ENCODE data around the gene TCF12.

TCF12 gene

DNA sequence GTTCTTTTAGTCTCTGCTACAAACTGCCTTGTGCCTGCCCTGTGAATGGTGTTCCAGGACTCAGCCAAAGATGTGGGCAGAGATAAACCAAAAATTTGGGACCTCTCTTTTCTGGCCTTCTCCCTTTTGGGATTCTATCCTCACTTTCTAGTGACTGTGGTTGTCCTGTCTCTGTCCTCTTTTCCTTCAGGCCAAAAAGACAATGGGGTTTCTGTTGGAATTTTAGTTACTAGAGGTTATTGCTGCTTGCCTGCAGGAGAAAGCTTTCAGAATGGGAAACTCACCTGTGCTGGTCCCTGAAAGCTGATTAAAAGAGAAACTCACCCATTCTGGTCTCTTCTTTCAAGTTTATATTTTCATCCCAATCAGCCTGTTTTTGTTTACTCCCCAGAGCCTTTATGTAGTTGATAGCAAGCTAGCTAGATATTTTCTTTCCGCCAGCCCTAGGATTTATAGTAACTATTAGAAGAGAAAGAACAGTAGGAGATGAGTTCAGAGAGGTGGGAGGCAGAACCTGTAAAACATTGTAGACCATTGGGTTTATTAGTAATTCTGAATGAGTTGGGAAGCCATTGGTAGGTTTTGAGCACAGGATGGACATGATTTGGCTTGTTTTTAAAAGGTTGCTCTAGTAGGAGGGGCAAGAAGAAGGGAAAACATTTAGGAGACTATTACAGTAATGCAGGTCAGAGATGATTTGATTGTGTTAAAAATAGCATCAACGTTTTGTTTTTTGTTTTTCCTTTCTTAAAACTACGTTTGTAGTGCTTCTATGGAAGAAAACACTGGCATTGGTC, 138.9 kb downstream of the TCF12 start:
- FAIRE-seq (no peak), DNase-seq (ENCODE audit: insufficient read length, low spot score) (no peak)
- TF ChIP-seq CTCF (IDR thresholded peaks at IDR 0.05; ENCODE audit: insufficient read depth, missing control alignments): no peak

DNA sequence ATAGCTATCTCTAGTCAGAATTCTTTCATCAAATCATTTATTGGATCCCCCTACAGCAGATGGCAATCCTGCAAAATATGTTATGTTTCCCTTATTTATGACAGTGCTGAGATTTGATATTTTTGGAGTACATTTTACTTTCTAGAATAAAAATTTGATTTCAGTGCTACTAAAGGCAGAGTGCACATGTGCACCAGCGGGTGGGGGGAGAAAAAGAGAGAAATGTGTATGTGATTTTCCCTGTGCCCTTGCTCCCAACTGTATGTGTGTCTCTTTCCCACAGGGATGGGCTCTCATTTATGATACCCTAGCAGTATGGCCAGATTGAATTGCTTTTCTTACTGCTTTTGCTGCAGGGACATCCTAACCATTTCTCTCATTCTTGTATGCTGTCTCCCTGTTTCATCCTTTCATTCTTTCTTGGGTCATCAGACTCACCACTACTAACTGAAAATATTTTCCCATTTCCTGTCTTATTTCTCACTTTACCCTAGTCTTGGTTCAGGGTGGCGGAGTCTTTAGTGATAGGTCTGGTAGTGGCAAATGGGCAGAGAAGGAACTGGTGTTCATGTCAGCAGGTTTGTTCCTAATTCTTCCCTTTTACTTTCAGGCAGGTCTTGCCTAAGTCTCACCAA, 140.7 kb downstream of the TCF12 start:
- TF ChIP-seq CTCF (IDR thresholded peaks at IDR 0.05; ENCODE audit: insufficient read depth, missing control alignments): no peak
- FAIRE-seq: no peak
- no peak for DNase-seq (ENCODE audit: insufficient read length, low spot score)

GRCh38 chr15:57060799-57061198, 142.4 kb downstream of the TCF12 start:
- TF ChIP-seq CTCF (IDR thresholded peaks at IDR 0.05; ENCODE audit: insufficient read depth, missing control alignments): no peak
- DNase-seq (ENCODE audit: insufficient read length, low spot score): no peak
- no peak for FAIRE-seq

DNA sequence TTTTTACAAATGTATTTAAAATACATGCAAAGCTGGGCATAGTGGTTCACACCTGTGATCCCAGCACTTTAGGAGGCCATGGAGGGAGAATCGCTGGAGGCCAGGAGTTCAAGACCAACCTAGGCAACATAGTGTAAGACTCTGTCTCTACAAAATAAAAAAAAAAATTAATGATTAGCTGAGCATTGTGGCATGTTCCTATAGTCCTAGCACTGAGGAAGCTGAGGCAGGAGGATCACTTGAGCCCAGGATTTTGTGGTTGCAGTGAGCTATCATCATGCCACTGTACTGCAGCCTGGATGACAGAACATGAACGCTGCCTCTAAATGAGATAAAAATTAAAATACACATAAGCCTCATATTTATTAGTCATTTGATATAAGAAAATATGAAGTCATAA, 142.8 kb downstream of the TCF12 start:
- no peak for TF ChIP-seq CTCF (IDR thresholded peaks at IDR 0.05; ENCODE audit: insufficient read depth, missing control alignments)
- DNase-seq (ENCODE audit: insufficient read length, low spot score) (no peak), FAIRE-seq (no peak)

- TF ChIP-seq CTCF (IDR thresholded peaks at IDR 0.05; ENCODE audit: insufficient read depth, missing control alignments): no peak
- DNase-seq (ENCODE audit: insufficient read length, low spot score) (no peak), FAIRE-seq (no peak)
Observed at GRCh38 chr15:57061696-57062095, 143.3 kb downstream of the TCF12 start.

DNA sequence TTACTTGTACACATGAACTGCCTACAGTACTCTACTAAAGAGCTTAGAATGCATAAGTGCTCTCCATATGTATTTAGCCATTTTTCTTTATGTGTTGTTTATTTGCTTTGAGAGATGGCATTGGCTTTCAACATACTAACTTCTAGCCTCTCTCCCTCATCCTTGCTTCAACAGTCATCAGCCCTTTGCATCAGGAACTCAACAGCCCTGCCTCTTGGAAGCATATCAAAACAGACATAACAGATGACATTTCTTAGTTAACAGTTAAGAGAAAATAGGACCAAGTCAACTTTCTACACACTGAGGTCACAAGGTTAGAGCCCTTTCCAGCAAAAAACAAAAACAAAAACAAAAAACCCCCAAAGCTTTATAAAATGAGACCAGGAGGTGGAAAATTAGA, 145.6 kb downstream of the TCF12 start:
- TF ChIP-seq CTCF (IDR thresholded peaks at IDR 0.05; ENCODE audit: insufficient read depth, missing control alignments): no peak
- FAIRE-seq (no peak), DNase-seq (ENCODE audit: insufficient read length, low spot score) (no peak)

DNA sequence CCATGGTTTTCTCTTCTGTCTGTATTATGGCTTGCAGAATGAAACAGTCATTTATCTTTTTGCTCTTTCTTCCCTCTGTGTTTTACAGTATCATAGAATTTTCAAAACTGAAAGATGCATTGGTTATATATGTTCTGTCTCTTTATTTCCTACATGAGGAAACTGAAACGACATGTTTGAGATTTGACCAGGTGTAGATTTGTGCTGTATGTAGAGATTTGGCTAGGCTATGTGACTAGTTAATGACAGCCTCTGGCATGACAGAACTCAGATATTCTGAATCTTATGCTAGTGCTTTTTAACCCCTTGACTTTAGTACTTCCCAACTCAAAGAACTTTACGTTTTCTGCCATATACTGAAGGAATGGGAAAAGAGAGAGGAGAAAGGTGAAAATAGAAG, 151.0 kb downstream of the TCF12 start:
- FAIRE-seq (no peak), DNase-seq (ENCODE audit: insufficient read length, low spot score) (no peak)
- no peak for TF ChIP-seq CTCF (IDR thresholded peaks at IDR 0.05; ENCODE audit: insufficient read depth, missing control alignments)
